ENCODE data around the gene RET. TPM values are rescaled to one million over a fixed set of nuclear protein-coding genes. Genes with fewer than 3 reads are reported as not detected.

Gene RET
- total RNA-seq, 1 experiment from 2014 or later, result 21.4 TPM

DNA sequence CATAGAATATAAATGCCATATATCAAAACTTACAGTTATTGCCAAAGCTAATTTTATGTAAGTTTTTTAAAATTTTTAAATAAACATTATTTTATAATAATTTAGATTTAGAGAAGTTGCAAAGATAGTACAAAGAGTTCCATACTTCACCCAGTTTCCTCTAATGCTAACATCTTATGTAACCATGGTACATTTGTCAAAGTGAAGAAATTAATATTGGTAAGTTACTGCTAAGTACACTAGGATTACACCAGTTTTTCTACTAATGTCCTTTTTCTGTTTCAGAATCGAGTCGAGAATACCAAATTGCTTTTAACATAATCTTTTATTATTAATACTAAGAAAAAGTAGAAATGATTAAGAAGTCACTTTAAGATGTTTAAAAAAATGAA is 90.6 kb downstream of the RET start:
- TF ChIP-seq, protein P1, sequence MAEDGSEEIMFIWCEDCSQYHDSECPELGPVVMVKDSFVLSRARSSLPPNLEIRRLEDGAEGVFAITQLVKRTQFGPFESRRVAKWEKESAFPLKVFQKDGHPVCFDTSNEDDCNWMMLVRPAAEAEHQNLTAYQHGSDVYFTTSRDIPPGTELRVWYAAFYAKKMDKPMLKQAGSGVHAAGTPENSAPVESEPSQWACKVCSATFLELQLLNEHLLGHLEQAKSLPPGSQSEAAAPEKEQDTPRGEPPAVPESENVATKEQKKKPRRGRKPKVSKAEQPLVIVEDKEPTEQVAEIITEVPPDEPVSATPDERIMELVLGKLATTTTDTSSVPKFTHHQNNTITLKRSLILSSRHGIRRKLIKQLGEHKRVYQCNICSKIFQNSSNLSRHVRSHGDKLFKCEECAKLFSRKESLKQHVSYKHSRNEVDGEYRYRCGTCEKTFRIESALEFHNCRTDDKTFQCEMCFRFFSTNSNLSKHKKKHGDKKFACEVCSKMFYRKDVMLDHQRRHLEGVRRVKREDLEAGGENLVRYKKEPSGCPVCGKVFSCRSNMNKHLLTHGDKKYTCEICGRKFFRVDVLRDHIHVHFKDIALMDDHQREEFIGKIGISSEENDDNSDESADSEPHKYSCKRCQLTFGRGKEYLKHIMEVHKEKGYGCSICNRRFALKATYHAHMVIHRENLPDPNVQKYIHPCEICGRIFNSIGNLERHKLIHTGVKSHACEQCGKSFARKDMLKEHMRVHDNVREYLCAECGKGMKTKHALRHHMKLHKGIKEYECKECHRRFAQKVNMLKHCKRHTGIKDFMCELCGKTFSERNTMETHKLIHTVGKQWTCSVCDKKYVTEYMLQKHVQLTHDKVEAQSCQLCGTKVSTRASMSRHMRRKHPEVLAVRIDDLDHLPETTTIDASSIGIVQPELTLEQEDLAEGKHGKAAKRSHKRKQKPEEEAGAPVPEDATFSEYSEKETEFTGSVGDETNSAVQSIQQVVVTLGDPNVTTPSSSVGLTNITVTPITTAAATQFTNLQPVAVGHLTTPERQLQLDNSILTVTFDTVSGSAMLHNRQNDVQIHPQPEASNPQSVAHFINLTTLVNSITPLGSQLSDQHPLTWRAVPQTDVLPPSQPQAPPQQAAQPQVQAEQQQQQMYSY (CRISPR knock-in tag; IDR thresholded peaks at IDR 0.05), result no peak
- TF ChIP-seq OVOL2 (CRISPR knock-in tag; IDR thresholded peaks at IDR 0.05; ENCODE audit: borderline replicate concordance), result no peak
- no peak for TF ChIP-seq ZNF219 (CRISPR knock-in tag; IDR thresholded peaks at IDR 0.05; ENCODE audit: borderline replicate concordance)
- no peak for TF ChIP-seq ESRRA (CRISPR knock-in tag; IDR thresholded peaks at IDR 0.05; ENCODE audit: borderline replicate concordance)
- TF ChIP-seq KAT7 (CRISPR knock-in tag; IDR thresholded peaks at IDR 0.05; ENCODE audit: borderline replicate concordance), result no peak
- TF ChIP-seq ARID4B (CRISPR knock-in tag; IDR thresholded peaks at IDR 0.05; ENCODE audit: borderline replicate concordance), result no peak
- TF ChIP-seq ZNF232 (CRISPR knock-in tag; IDR thresholded peaks at IDR 0.05), result no peak
- no peak for TF ChIP-seq MYBL2 (CRISPR knock-in tag; IDR thresholded peaks at IDR 0.05)
- peaks cover 5% of the 10 kb centered on the region for H3K4me1 Mint-ChIP-seq
- ATAC-seq (no peak), DNase-seq (ENCODE audit: low spot score) (no peak)
- no peak overlapping the region for H3K4me3 Mint-ChIP-seq
- no peaks in the 10 kb centered on the region for H3K36me3 Mint-ChIP-seq
- H3K27me3 Mint-ChIP-seq (ENCODE audit: low read depth), result no peaks in the 10 kb centered on the region
- H3K27ac Mint-ChIP-seq, result no peak overlapping the region
- H3K9me3 Mint-ChIP-seq, result no peaks in the 10 kb centered on the region
- CTCF ChIA-PET, result no interaction called here
- POLR2A ChIA-PET, result no interaction called here

DNA sequence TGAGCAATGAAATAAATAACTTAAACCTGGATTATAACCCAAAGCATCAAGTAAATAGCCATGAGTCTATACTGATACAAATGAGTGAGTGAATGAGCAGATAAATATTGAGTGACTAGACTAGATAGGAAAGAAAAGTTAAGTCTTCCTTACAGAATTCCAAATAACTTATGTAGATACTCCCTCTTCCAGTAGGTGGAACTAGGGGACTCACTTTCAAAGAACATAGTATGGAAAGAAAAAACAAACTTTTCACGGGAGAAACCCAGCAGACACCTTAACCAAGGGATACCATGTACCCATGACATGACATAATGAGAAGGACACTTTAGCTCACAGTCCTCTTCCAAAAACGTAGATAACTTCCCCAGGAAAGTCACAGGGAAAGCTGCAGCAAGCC is 93.6 kb downstream of the RET start:
- H3K27ac Mint-ChIP-seq, result no peak overlapping the region
- no peaks in the 10 kb centered on the region for H3K9me3 Mint-ChIP-seq
- CTCF ChIA-PET, result interaction anchor here (1.2 to 4.7 kb wide), 2 partner anchors 10 to 33 kb away, joined by 3 to 45 read pairs; no protein-coding TSS in a partner anchor
- peaks cover 5% of the 10 kb centered on the region for H3K4me1 Mint-ChIP-seq
- no peaks in the 10 kb centered on the region for H3K27me3 Mint-ChIP-seq (ENCODE audit: low read depth)
- DNase-seq (ENCODE audit: low spot score), result no peak
- POLR2A ChIA-PET, result interaction anchor here (1.0 kb wide), 1 partner anchor 32 kb away, joined by 3 read pairs; no protein-coding TSS in a partner anchor
- no peak overlapping the region for H3K4me3 Mint-ChIP-seq
- H3K36me3 Mint-ChIP-seq, result no peaks in the 10 kb centered on the region
- ATAC-seq, result peak; percentile 32; the same call in 1 of the 2 replicates
- TF ChIP-seq, protein P2, sequence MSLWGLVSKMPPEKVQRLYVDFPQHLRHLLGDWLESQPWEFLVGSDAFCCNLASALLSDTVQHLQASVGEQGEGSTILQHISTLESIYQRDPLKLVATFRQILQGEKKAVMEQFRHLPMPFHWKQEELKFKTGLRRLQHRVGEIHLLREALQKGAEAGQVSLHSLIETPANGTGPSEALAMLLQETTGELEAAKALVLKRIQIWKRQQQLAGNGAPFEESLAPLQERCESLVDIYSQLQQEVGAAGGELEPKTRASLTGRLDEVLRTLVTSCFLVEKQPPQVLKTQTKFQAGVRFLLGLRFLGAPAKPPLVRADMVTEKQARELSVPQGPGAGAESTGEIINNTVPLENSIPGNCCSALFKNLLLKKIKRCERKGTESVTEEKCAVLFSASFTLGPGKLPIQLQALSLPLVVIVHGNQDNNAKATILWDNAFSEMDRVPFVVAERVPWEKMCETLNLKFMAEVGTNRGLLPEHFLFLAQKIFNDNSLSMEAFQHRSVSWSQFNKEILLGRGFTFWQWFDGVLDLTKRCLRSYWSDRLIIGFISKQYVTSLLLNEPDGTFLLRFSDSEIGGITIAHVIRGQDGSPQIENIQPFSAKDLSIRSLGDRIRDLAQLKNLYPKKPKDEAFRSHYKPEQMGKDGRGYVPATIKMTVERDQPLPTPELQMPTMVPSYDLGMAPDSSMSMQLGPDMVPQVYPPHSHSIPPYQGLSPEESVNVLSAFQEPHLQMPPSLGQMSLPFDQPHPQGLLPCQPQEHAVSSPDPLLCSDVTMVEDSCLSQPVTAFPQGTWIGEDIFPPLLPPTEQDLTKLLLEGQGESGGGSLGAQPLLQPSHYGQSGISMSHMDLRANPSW (CRISPR knock-in tag; conservative IDR thresholded peaks at IDR 0.05; ENCODE audit: low read depth), result no peak
- TF ChIP-seq RORB (CRISPR knock-in tag; IDR thresholded peaks at IDR 0.05), result no peak
- no peak for TF ChIP-seq ZNF263 (CRISPR knock-in tag; IDR thresholded peaks at IDR 0.05; ENCODE audit: low read depth)
- no peak for TF ChIP-seq ZBTB21 (CRISPR knock-in tag; IDR thresholded peaks at IDR 0.05; ENCODE audit: borderline replicate concordance)
- TF ChIP-seq, protein P3, sequence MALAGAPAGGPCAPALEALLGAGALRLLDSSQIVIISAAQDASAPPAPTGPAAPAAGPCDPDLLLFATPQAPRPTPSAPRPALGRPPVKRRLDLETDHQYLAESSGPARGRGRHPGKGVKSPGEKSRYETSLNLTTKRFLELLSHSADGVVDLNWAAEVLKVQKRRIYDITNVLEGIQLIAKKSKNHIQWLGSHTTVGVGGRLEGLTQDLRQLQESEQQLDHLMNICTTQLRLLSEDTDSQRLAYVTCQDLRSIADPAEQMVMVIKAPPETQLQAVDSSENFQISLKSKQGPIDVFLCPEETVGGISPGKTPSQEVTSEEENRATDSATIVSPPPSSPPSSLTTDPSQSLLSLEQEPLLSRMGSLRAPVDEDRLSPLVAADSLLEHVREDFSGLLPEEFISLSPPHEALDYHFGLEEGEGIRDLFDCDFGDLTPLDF (CRISPR knock-in tag; IDR thresholded peaks at IDR 0.05), result no peak
- TF ChIP-seq NFYB (CRISPR knock-in tag; conservative IDR thresholded peaks at IDR 0.05; ENCODE audit: low read depth), result no peak
- TF ChIP-seq CREB1 (CRISPR knock-in tag; IDR thresholded peaks at IDR 0.05), result no peak
- TF ChIP-seq, protein P4, sequence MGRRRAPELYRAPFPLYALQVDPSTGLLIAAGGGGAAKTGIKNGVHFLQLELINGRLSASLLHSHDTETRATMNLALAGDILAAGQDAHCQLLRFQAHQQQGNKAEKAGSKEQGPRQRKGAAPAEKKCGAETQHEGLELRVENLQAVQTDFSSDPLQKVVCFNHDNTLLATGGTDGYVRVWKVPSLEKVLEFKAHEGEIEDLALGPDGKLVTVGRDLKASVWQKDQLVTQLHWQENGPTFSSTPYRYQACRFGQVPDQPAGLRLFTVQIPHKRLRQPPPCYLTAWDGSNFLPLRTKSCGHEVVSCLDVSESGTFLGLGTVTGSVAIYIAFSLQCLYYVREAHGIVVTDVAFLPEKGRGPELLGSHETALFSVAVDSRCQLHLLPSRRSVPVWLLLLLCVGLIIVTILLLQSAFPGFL (CRISPR knock-in tag; IDR thresholded peaks at IDR 0.05; ENCODE audit: borderline replicate concordance), result no peak
- no peak for TF ChIP-seq RELA (CRISPR knock-in tag; IDR thresholded peaks at IDR 0.05; ENCODE audit: borderline replicate concordance)
- TF ChIP-seq OVOL2 (CRISPR knock-in tag; IDR thresholded peaks at IDR 0.05; ENCODE audit: borderline replicate concordance), result no peak
- TF ChIP-seq JAZF1 (CRISPR knock-in tag; IDR thresholded peaks at IDR 0.05), result no peak
- no peak for TF ChIP-seq NR2C2 (CRISPR knock-in tag; IDR thresholded peaks at IDR 0.05)
- TF ChIP-seq GABPB1 (CRISPR knock-in tag; IDR thresholded peaks at IDR 0.05), result no peak
- no peak for TF ChIP-seq ESRRA (CRISPR knock-in tag; IDR thresholded peaks at IDR 0.05; ENCODE audit: borderline replicate concordance)
- no peak for TF ChIP-seq ZNF416 (CRISPR knock-in tag; IDR thresholded peaks at IDR 0.05)
